ENCODE results near the gene DYNLL1. TPM values are rescaled to one million over a fixed set of nuclear protein-coding genes. Genes with fewer than 3 reads are reported as not detected.
"Not testable (repeated sequence)": the region's sequence is repeated elsewhere in the genome, so short reads cannot be mapped to it uniquely, and the experiment has no call there.

DYNLL1 gene
- total RNA-seq: 100 to 1,000 TPM; 155 to 170 (median 167) TPM

DNA sequence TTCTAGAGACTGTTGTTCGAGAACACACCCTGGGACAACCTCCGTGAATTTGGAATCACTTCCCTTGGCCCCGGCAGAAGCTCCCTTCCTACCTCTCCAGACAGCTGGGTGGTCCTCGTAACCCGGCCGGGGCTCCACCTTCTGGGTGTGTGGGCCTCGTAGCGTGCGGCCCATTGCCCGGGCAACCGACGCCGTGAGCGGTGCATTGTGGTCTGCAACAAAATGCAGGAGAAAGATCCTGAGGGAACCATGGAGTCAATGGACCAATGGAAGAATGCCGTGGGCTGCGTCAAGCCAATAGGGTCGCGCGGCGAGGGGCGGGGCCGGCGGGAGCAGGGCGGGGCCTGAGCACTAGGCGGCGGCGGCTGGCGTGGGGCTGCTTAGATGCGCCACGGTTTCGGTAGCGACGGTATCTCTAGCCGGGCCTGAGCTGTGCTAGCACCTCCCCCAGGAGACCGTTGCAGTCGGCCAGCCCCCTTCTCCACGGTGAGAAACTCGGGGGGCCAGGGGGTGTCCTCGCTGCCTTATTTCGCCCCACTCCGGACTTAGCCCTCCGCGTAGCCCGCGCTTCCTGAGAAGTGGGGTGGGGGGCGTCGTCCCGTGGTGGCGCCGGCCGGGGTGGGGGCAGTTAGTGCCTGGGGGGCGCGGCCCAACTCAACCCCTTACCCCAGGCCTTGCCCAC, at the start of gene DYNLL1:
Gene DYNLL1, plus strand, starts transcription at position 383 of the 682 bp plus-strand sequence. CDS start 309 bp downstream, outside the sequence.
- Histone ChIP-seq H3K27ac (peak within 1 kb of the TSS; percentile 87 to 92), H3K36me3 (no peaks in the 10 kb centered on the region), H3K27me3 (no peaks in the 10 kb centered on the region), H3K9me3 (no peaks in the 10 kb centered on the region), H3K4me3 (peak within 1 kb of the TSS; percentile 67 to 98 (median 77)), H3K4me1 (peaks cover 0 to 3% of the 10 kb centered on the region in 2 donors)
- peak; percentile 96 for DNase-seq (ENCODE audit: low spot score in 2 of 2)
- intact Hi-C loops (cut with DNase I; ENCODE audit: low total_unique reads): no loop called here
- peak; percentile 80 for TF ChIP-seq POLR2A (IDR thresholded peaks at IDR 0.05)
- TF ChIP-seq POLR2AphosphoS5 (IDR thresholded peaks at IDR 0.05): peak; percentile 77 to 87 (median 86)
- peak in 2 of 3 donors; percentile 11 to 25 for TF ChIP-seq CTCF (IDR thresholded peaks at IDR 0.05)

DNA sequence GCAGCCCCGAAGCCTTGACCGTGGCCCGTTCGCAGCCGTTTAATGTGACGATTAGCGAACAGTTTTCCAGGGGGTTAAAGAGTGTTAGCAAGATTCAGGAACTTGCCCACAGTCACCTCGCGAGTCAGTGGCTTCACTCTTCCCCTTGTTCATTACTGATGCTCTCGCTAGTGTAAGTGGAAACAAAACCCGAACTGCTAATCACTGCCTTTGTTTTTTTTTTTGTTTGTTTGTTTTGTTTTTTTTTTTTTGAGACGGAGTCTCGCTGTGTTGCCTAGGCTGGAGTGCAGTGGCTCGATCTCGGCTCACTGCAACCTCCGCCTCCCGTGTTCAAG, 49.1 kb upstream of the DYNLL1 start:
- H3K9me3 ChIP-seq; H3K27me3 ChIP-seq; DNase-seq (ENCODE audit: low spot score in 2 of 2); H3K36me3 ChIP-seq: not testable (repeated sequence)
- peak overlapping the region; percentile 93 to 97 for H3K27ac ChIP-seq
- H3K4me3 ChIP-seq: peak overlapping the region; percentile 90 to 99 (median 97)
- intact Hi-C loops (cut with DNase I; ENCODE audit: low total_unique reads): loop anchor here (5.0 kb wide), 1 partner anchor 1475 kb away; no protein-coding TSS in a partner anchor
- H3K4me1 ChIP-seq: peaks cover 0 to 15% of the 10 kb centered on the region in 2 donors

DNA sequence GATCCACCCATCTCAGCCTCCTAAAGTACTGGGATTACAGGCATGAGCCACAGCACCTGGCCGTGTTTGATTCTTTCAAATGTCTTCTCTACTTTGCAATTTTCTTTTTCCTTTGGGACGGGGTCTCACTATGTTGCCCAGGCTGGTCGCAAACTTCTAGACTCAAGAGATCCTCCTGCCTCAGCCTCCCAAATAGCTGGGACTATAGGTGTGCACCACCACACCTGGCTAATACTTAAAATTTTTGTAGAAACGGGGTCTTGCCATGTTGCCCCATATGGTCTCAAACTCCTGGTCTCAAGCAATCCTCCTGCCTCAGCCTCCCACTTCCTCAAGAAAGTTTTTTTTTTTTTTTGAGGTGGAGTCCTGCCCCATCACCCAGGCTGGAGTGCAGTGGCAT, 47.9 kb upstream of the DYNLL1 start:
- TF ChIP-seq CTCF (IDR thresholded peaks at IDR 0.05): no peak
- no peaks in the 10 kb centered on the region for H3K9me3 ChIP-seq
- no peak overlapping the region for H3K4me3 ChIP-seq
- intact Hi-C loops (cut with DNase I; ENCODE audit: low total_unique reads): loop anchor here (5.0 kb wide), 1 partner anchor 1474 kb away; no protein-coding TSS in a partner anchor
- H3K27ac ChIP-seq: no peak overlapping the region
- peaks cover 0 to 15% of the 10 kb centered on the region in 2 donors for H3K4me1 ChIP-seq
- no peaks in the 10 kb centered on the region for H3K36me3 ChIP-seq
- DNase-seq (ENCODE audit: low spot score in 2 of 2): no peak
- no peaks in the 10 kb centered on the region for H3K27me3 ChIP-seq

- intact Hi-C loops (cut with DNase I; ENCODE audit: low total_unique reads); H3K4me3 ChIP-seq; H3K36me3 ChIP-seq; DNase-seq (ENCODE audit: low spot score in 2 of 2); H3K9me3 ChIP-seq; H3K27me3 ChIP-seq; H3K27ac ChIP-seq; H3K4me1 ChIP-seq: not testable (repeated sequence)
These were observed 43.4 kb upstream of the DYNLL1 start for GRCh38 chr12:120452524-120452923.

DNA sequence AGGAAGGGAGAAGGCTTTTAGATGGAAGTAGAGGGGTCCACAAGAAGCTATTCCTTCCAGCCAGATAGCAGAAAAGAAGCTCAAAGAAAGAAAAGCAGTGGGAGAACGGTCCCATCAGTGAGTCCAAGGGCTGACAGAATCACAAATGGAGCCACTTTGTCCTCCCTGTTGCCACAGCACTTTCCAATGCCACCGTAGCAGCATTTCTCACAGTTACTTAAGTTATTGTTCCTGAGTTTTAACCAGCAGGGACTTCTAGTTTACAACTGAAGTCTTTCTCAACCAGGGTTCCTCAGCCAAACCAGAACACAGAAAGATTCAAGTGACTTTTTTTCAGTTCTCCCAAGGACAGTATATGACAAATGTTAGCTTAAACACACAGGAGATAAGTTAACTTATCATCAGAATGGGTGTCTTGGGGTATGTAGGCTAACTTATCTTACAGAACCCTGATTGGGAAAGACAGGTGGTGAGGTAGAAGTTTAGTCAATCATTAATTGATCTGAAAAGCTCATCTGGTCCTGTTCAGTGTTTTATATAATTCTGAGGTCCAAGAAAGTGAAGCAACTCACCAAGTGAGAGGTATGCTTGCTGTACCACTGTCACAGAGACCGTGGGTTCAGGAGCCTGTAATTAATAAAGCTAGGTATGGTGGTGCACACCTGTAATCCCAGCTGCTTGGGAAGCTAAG, 42.7 kb upstream of the DYNLL1 start:
- Histone ChIP-seq H3K9me3 (no peaks in the 10 kb centered on the region), H3K36me3 (peaks cover 3% of the 10 kb centered on the region), H3K27ac (no peak overlapping the region), H3K27me3 (no peaks in the 10 kb centered on the region), H3K4me1 (no peaks in the 10 kb centered on the region), H3K4me3 (no peak overlapping the region)
- no peak for TF ChIP-seq CTCF (IDR thresholded peaks at IDR 0.05)
- TF ChIP-seq POLR2AphosphoS5 (IDR thresholded peaks at IDR 0.05): no peak
- TF ChIP-seq POLR2A (IDR thresholded peaks at IDR 0.05): no peak
- intact Hi-C loops (cut with DNase I; ENCODE audit: low total_unique reads): no loop called here
- DNase-seq (ENCODE audit: low spot score in 2 of 2): no peak

DNA sequence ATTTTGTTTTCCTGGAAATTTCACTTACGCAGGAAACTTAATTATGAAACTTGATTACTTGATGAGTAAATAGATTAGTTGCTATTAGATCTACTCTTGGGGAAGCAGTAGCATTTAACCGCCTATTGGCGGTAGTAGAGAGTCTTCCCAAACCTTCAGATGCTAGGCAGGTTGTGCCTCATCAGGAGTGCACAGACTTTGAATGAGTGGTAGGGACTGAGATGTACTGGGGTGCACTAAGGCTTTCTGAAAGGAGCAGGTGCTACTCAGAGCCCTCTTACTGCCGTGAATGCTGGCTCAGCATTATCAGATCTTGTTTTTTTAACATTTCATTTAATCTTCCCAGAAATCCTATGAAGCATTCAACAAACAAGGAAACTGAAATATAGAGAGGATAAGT, 41.9 kb upstream of the DYNLL1 start:
- Histone ChIP-seq H3K27ac (no peak overlapping the region), H3K4me1 (no peaks in the 10 kb centered on the region), H3K4me3 (no peak overlapping the region), H3K9me3 (no peaks in the 10 kb centered on the region), H3K27me3 (no peaks in the 10 kb centered on the region), H3K36me3 (peaks cover 3% of the 10 kb centered on the region)
- TF ChIP-seq POLR2A (IDR thresholded peaks at IDR 0.05): no peak
- peak in 2 of 3 donors; percentile 34 to 41 for TF ChIP-seq CTCF (IDR thresholded peaks at IDR 0.05)
- intact Hi-C loops (cut with DNase I; ENCODE audit: low total_unique reads): no loop called here
- DNase-seq (ENCODE audit: low spot score in 2 of 2): no peak

Measured in breast epithelium (tissue), 4 donors.